ENCODE results near the gene PKIB.
"Not testable (repeated sequence)": the region's sequence is repeated elsewhere in the genome, so short reads cannot be mapped to it uniquely, and the experiment has no call there.

The PKIB gene

GRCh38 chr6:122621638-122622037, 11.4 kb downstream of the PKIB start:
- peak in 1 of 3 experiments; percentile 35 for DNase-seq

- DNase-seq = peak; percentile 59 to 91 (median 80)
Measured at GRCh38 chr6:122622479-122622878, 12.3 kb downstream of the PKIB start.

- peak in 1 of 3 experiments; percentile 24 for DNase-seq
Measured at GRCh38 chr6:122623279-122623678, 13.1 kb downstream of the PKIB start.

GRCh38 chr6:122624853-122625252, 14.6 kb downstream of the PKIB start:
- no peak for DNase-seq

GRCh38 chr6:122628714-122629113, 18.5 kb downstream of the PKIB start:
- no peak for DNase-seq

GRCh38 chr6:122631571-122632249, 21.5 kb downstream of the PKIB start:
- DNase-seq = no peak

GRCh38 chr6:122640366-122640765, 30.2 kb downstream of the PKIB start:
- DNase-seq = no peak

- DNase-seq = no peak
Measured at GRCh38 chr6:122641819-122642218, 31.6 kb downstream of the PKIB start.

GRCh38 chr6:122642604-122643003, 32.4 kb downstream of the PKIB start:
- not testable (repeated sequence) for DNase-seq

- peak in 1 of 3 experiments; percentile 17 for DNase-seq
Measured at GRCh38 chr6:122645256-122645655, 35.1 kb downstream of the PKIB start.

GRCh38 chr6:122647765-122648164, 37.6 kb downstream of the PKIB start:
- DNase-seq = no peak

- no peak for DNase-seq
Measured at GRCh38 chr6:122648726-122649125, 38.5 kb downstream of the PKIB start.

GRCh38 chr6:122649701-122650100, 39.5 kb downstream of the PKIB start:
- no peak for DNase-seq

GRCh38 chr6:122650403-122650802, 40.2 kb downstream of the PKIB start:
- no peak for DNase-seq

GRCh38 chr6:122651031-122651430, 40.8 kb downstream of the PKIB start:
- no peak for DNase-seq

- DNase-seq = no peak
Measured at GRCh38 chr6:122651604-122652003, 41.4 kb downstream of the PKIB start.

- no peak for DNase-seq
Measured at GRCh38 chr6:122652431-122652830, 42.2 kb downstream of the PKIB start.

- no peak for DNase-seq
Measured at GRCh38 chr6:122653094-122653493, 42.9 kb downstream of the PKIB start.

- no peak for DNase-seq
Measured at GRCh38 chr6:122654012-122654411, 43.8 kb downstream of the PKIB start.

GRCh38 chr6:122657601-122658000, 47.4 kb downstream of the PKIB start:
- DNase-seq = no peak

- no peak for DNase-seq
Measured at GRCh38 chr6:122660296-122660695, 50.1 kb downstream of the PKIB start.

- DNase-seq = peak in 1 of 3 experiments; percentile 28
Measured at GRCh38 chr6:122663981-122664380, 53.8 kb downstream of the PKIB start.

- DNase-seq = no peak
Measured at GRCh38 chr6:122665929-122666328, 55.7 kb downstream of the PKIB start.

- DNase-seq = no peak
Measured at GRCh38 chr6:122666418-122666817, 56.2 kb downstream of the PKIB start.

GRCh38 chr6:122669418-122669817, 59.2 kb downstream of the PKIB start:
- no peak for DNase-seq
